Activated naive CD8-positive, alpha-beta T cell treated with anti-CD3 and anti-CD28 coated beads, Interleukin-2, amount 50 U/mL, for 24 hours (primary cell): ENCODE results near the gene SELENOW.
"Not testable (repeated sequence)": the region's sequence is repeated elsewhere in the genome, so short reads cannot be mapped to it uniquely, and the experiment has no call there.

Source experiments
- ATAC-seq: fragments of 150-1000 bp; cut with Tn5 transposase; one replicate; pipeline ENCODE4 v1.10.0; 2021
- DNase-seq: peaks from one replicate; pipeline ENCODE4 v3.0.0; 2021
- H3K27ac Mint-ChIP-seq: one replicate; pipeline ENCODE4 v1.8.0; 2021; ENCODE audit warnings: mild to moderate bottlenecking, mixed read lengths
- H3K27me3 Mint-ChIP-seq: one replicate; pipeline ENCODE4 v1.8.0; 2021; ENCODE audit warnings: mixed read lengths
- H3K36me3 Mint-ChIP-seq: one replicate; pipeline ENCODE4 v1.8.0; 2021; ENCODE audit warnings: low read depth, mixed read lengths
- H3K4me1 Mint-ChIP-seq: one replicate; pipeline ENCODE4 v1.8.0; 2021; ENCODE audit warnings: mixed read lengths
- H3K4me3 Mint-ChIP-seq: one replicate; pipeline ENCODE4 v1.8.0; 2021; ENCODE audit warnings: mild to moderate bottlenecking, moderate library complexity, mixed read lengths
- H3K9me3 Mint-ChIP-seq: one replicate; pipeline ENCODE4 v1.8.0; 2021; ENCODE audit warnings: mixed read lengths

SELENOW gene

DNA sequence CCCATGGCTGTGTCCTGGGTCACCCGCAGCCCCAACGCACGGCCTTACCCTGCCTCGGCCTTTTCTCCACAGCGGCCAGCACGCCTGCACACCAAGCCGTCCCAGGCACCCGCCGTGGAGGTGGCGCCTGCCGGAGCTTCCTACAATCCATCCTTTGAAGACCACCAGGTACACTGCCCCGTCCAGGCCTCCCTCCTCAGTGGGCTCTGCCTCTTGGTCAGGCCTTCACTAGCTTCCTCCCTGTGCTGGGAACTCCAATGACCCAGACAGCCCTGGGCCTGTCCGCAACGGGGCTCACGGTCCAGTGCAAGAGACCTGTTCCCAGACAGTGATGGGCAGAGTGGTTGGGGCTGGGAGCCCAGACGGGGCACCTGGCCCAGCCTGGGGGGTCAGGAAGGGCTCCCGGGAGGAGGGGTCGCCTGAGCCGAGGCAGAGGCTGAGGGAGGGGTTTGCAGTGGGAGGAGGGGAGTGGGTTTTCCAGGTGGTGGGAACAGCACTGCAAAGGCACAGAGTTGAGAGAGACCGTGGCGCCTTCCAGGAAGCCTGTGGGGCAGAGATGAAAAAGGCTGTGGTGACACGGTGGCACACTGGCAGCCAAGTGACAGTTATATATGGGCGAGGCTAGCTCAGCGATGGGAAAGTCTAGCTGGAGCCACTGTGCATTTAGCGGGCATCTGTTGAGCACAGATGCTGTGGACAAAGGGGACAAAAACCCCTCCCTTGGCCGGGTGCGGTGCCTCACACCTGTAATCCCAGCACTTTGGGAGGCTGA is 25.9 kb upstream of the SELENOW start:
- Mint-ChIP-seq H3K27ac (no peak overlapping the region), H3K4me3 (no peak overlapping the region), H3K4me1 (peaks cover 25% of the 10 kb centered on the region), H3K36me3 (peaks cover 48% of the 10 kb centered on the region), H3K9me3 (no peaks in the 10 kb centered on the region), H3K27me3 (no peaks in the 10 kb centered on the region)
- ATAC-seq (no peak), DNase-seq (no peak)

GRCh38 chr19:47754206-47755064 is 24.1 kb upstream of the SELENOW start:
- no peak overlapping the region for H3K27ac Mint-ChIP-seq
- peaks cover 52% of the 10 kb centered on the region for H3K36me3 Mint-ChIP-seq
- H3K4me3 Mint-ChIP-seq, result no peak overlapping the region

GRCh38 chr19:47755065-47755761 is 23.3 kb upstream of the SELENOW start:
- no peak overlapping the region for H3K27ac Mint-ChIP-seq
- peaks cover 4% of the 10 kb centered on the region for H3K4me1 Mint-ChIP-seq

More at GRCh38 chr19:47754206-47755064, 24.1 kb upstream of the SELENOW start:
- ATAC-seq (no peak), DNase-seq (no peak)
- Mint-ChIP-seq H3K9me3 (no peaks in the 10 kb centered on the region), H3K27me3 (no peaks in the 10 kb centered on the region), H3K4me1 (peaks cover 10% of the 10 kb centered on the region)

GRCh38 chr19:47755762-47756626 is 22.5 kb upstream of the SELENOW start:
- H3K27ac Mint-ChIP-seq, result no peak overlapping the region
- no peaks in the 10 kb centered on the region for H3K27me3 Mint-ChIP-seq
- DNase-seq (no peak), ATAC-seq (no peak)
- no peak overlapping the region for H3K4me3 Mint-ChIP-seq
- peaks cover 1% of the 10 kb centered on the region for H3K4me1 Mint-ChIP-seq
- no peaks in the 10 kb centered on the region for H3K9me3 Mint-ChIP-seq
- peaks cover 53% of the 10 kb centered on the region for H3K36me3 Mint-ChIP-seq

More at GRCh38 chr19:47755065-47755761, 23.3 kb upstream of the SELENOW start:
- DNase-seq, result no peak
- no peak for ATAC-seq
- Mint-ChIP-seq H3K36me3 (peaks cover 53% of the 10 kb centered on the region), H3K9me3 (no peaks in the 10 kb centered on the region), H3K4me3 (no peak overlapping the region), H3K27me3 (no peaks in the 10 kb centered on the region)

DNA sequence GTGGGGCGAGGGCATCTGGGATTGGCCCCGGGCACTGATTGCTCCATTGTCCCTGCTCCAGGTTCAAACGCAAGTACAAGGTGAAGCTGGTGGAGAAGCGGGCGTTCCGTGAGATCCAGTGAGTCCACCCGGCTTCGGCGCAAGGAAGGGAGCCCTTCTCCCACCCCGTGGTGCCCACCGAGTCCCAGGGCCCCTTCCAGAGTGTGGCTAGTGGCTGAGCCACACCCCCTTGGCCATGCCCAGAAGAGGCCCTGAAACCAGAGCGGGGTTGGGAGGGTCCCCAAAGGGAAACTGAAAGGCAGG is 21.9 kb upstream of the SELENOW start:
- no peak for ATAC-seq

DNA sequence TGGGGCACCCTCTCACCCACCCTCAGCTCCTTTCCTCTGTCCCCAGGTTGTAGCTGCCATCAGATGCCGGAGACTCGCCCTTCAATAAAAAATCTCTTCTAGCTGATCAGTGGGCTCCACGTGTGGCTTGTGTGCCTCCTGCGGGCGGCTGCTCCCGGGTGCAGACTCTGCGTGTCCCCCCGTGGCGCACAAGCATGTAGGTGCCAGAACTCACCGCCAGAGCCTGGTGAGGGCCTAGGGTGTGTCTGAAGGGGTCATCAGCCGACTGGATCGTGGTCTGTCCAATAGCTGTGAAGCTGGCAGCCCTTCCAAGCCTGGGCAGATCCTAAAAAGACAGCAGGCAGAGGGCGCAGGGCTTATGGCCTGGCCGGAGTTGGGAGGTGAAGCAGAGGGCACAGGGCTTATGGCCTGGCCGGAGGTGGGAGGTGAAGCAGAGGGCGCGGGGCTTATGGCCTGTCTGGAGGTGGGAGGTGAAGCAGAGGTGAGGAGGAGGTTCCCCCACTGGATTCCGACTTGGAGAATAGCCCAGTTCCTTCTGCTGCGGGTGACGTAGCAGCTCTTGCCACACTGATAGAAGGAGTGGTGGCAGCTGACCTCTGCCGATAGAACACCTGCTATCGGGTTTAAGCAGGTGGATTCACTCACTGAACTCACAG is 21.4 kb upstream of the SELENOW start:
- H3K9me3 Mint-ChIP-seq, result no peaks in the 10 kb centered on the region
- DNase-seq (no peak), ATAC-seq (no peak)
- H3K4me1 Mint-ChIP-seq, result no peaks in the 10 kb centered on the region
- no peak overlapping the region for H3K4me3 Mint-ChIP-seq
- H3K27me3 Mint-ChIP-seq, result no peaks in the 10 kb centered on the region
- H3K36me3 Mint-ChIP-seq, result peaks cover 48% of the 10 kb centered on the region
- no peak overlapping the region for H3K27ac Mint-ChIP-seq

More for the DNA sequence above, 21.9 kb upstream of the SELENOW start:
- Mint-ChIP-seq H3K9me3 (no peaks in the 10 kb centered on the region), H3K4me3 (no peak overlapping the region), H3K4me1 (peaks cover 1% of the 10 kb centered on the region), H3K27me3 (no peaks in the 10 kb centered on the region), H3K36me3 (peaks cover 49% of the 10 kb centered on the region), H3K27ac (no peak overlapping the region)
- no peak for DNase-seq

DNA sequence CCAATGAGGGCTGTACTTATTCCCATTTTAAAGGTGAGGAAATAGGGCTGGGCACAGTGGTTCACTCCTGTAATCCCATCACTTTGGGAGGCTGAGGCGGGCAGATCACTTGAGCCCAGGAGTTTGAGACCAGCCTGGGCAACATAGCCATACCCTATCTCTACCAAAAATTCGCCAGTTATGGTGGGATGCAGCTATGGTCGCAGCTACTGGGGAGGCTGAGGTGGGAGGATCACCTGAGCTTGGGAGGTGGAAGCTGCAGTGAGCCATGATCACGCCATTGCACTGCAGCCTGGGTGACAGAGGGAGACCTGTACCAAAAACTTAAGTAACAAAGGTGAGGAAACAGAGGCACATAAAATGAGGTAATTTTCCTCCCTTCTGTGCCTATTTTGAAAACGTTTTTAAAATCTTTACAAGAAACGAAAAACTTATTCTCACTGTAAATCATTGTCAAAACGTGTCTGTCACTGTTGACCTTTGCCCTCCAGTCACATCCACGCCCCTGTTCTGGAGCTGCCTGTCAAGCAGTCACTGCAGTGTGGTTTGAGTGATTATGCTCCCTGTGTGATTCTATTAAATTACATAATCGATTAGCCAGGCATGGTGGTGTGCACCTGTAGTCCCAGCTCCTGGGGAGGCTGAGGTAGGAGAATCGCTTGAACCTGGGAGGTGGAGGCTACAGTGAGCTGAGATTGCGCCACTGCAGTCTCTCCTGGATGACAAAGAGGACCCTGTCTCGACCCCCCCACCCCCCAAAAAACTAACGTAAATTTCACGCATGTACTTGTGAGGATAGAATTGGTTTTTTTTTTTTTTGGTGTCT is 20.7 kb upstream of the SELENOW start:
- no peak for ATAC-seq
- H3K4me1 Mint-ChIP-seq, result no peaks in the 10 kb centered on the region
- H3K27ac Mint-ChIP-seq, result no peak overlapping the region
- no peaks in the 10 kb centered on the region for H3K9me3 Mint-ChIP-seq
- no peak for DNase-seq
- H3K36me3 Mint-ChIP-seq, result peaks cover 43% of the 10 kb centered on the region
- no peak overlapping the region for H3K4me3 Mint-ChIP-seq
- H3K27me3 Mint-ChIP-seq, result no peaks in the 10 kb centered on the region

DNA sequence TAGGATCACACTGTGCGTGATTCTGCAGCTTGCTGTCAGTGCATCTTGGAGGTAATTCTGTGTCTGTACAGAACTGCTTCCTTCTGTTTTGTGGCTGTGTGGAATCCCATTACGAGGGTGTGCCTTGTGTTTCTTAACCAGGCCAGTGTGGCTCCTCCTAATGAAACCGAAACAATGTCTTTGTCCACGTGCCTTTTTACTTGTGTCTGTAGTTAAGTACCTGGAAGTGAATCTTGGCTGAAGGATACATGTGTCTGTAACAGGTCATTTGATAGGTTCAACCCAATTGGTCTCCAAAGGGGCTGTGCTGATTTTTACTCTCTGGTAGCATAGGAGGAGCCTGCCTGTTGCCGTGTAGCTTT is 20.1 kb upstream of the SELENOW start:
- no peak for ATAC-seq
- H3K9me3 Mint-ChIP-seq, result no peaks in the 10 kb centered on the region
- H3K27ac Mint-ChIP-seq, result no peak overlapping the region
- H3K4me3 Mint-ChIP-seq, result no peak overlapping the region
- H3K27me3 Mint-ChIP-seq, result no peaks in the 10 kb centered on the region
- no peak for DNase-seq
- H3K4me1 Mint-ChIP-seq, result no peaks in the 10 kb centered on the region
- peaks cover 37% of the 10 kb centered on the region for H3K36me3 Mint-ChIP-seq

DNA sequence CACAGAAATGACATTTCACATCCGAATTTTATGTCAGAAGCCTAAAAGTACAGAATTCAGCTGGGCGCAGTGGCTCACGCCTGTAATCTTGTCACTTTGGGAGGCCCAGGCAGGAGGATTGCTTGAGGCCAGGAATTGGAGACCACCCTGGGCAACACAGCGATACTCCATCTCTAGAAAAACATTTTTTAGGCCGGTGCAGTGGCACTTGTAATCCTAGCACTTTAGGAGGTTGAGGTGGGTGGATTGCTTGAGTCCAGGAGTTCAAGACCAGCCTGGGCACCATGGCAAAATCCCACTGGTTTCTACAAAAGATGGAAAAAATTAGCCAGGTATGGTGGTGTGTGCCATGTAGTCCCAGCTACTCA is 17.9 kb upstream of the SELENOW start:
- no peak overlapping the region for H3K4me3 Mint-ChIP-seq
- H3K27me3 Mint-ChIP-seq, result no peaks in the 10 kb centered on the region
- DNase-seq, result no peak
- no peaks in the 10 kb centered on the region for H3K9me3 Mint-ChIP-seq
- H3K27ac Mint-ChIP-seq, result no peak overlapping the region
- ATAC-seq, result no peak
- peaks cover 29% of the 10 kb centered on the region for H3K36me3 Mint-ChIP-seq
- H3K4me1 Mint-ChIP-seq, result peaks cover 2% of the 10 kb centered on the region

GRCh38 chr19:47761566-47761965 is 16.9 kb upstream of the SELENOW start:
- H3K27ac Mint-ChIP-seq, result no peak overlapping the region
- no peak overlapping the region for H3K4me3 Mint-ChIP-seq
- ATAC-seq, result no peak
- no peaks in the 10 kb centered on the region for H3K9me3 Mint-ChIP-seq
- peaks cover 2% of the 10 kb centered on the region for H3K4me1 Mint-ChIP-seq
- DNase-seq, result no peak
- no peaks in the 10 kb centered on the region for H3K27me3 Mint-ChIP-seq
- H3K36me3 Mint-ChIP-seq, result peaks cover 29% of the 10 kb centered on the region

- H3K27me3 Mint-ChIP-seq, result no peaks in the 10 kb centered on the region
Measured at GRCh38 chr19:47762151-47762550, 16.4 kb upstream of the SELENOW start.

GRCh38 chr19:47762615-47763308 is 15.7 kb upstream of the SELENOW start:
- H3K36me3 Mint-ChIP-seq, result peaks cover 19% of the 10 kb centered on the region
- H3K4me3 Mint-ChIP-seq, result no peak overlapping the region
- no peak overlapping the region for H3K27ac Mint-ChIP-seq
- no peaks in the 10 kb centered on the region for H3K9me3 Mint-ChIP-seq
- H3K27me3 Mint-ChIP-seq, result no peaks in the 10 kb centered on the region
- ATAC-seq (no peak), DNase-seq (no peak)
- peaks cover 2% of the 10 kb centered on the region for H3K4me1 Mint-ChIP-seq

More at GRCh38 chr19:47762151-47762550, 16.4 kb upstream of the SELENOW start:
- peaks cover 2% of the 10 kb centered on the region for H3K4me1 Mint-ChIP-seq
- no peak overlapping the region for H3K4me3 Mint-ChIP-seq
- H3K9me3 Mint-ChIP-seq, result no peaks in the 10 kb centered on the region
- no peak for DNase-seq
- H3K36me3 Mint-ChIP-seq, result peaks cover 23% of the 10 kb centered on the region
- no peak overlapping the region for H3K27ac Mint-ChIP-seq
- ATAC-seq, result no peak

GRCh38 chr19:47764705-47765104 is 13.8 kb upstream of the SELENOW start:
- DNase-seq, H3K36me3 Mint-ChIP-seq, H3K4me3 Mint-ChIP-seq, H3K27me3 Mint-ChIP-seq, H3K27ac Mint-ChIP-seq, ATAC-seq, H3K9me3 Mint-ChIP-seq, H3K4me1 Mint-ChIP-seq: not testable (repeated sequence)
